Mesodermal cell (in vitro differentiated cells): ENCODE data around the gene P2RX2.

Experiments used
- H3K27ac ChIP-seq: 2 replicates; pipeline ENCODE4 v1.7.0; 2013; ENCODE audit warnings: mild to moderate bottlenecking, low read depth, low read length, moderate library complexity; ENCODE audit not compliant: severe bottlenecking
- H3K36me3 ChIP-seq: 2 replicates; pipeline ENCODE4 v1.7.1; 2013; ENCODE audit warnings: mild to moderate bottlenecking, low read length, moderate library complexity; ENCODE audit not compliant: control insufficient read depth, insufficient read depth
- H3K4me1 ChIP-seq: one replicate; pipeline ENCODE4 v1.7.1; 2013; ENCODE audit warnings: mild to moderate bottlenecking, low read length; ENCODE audit not compliant: insufficient read depth, control insufficient read depth, poor library complexity, severe bottlenecking
- H3K4me3 ChIP-seq: 2 replicates; pipeline ENCODE4 v1.7.0; 2013; ENCODE audit warnings: low read length, control low read depth, mild to moderate bottlenecking; ENCODE audit not compliant: insufficient read depth, poor library complexity, severe bottlenecking; ENCODE audit errors: extremely low read depth
- H3K9me3 ChIP-seq: 2 replicates; pipeline ENCODE4 v1.7.1; 2013; ENCODE audit warnings: mild to moderate bottlenecking, low read length, moderate library complexity; ENCODE audit not compliant: control insufficient read depth
- WGBS, 2 experiments: methylation state at CpG; one replicate each; pipeline ENCODE4 v1.1.5; 2013; ENCODE audit warnings: missing lambda C conversion rate in 2 of 2; ENCODE audit not compliant: insufficient coverage in 2 of 2; 5-methylcytosine and 5-hydroxymethylcytosine counted together

Gene P2RX2

DNA sequence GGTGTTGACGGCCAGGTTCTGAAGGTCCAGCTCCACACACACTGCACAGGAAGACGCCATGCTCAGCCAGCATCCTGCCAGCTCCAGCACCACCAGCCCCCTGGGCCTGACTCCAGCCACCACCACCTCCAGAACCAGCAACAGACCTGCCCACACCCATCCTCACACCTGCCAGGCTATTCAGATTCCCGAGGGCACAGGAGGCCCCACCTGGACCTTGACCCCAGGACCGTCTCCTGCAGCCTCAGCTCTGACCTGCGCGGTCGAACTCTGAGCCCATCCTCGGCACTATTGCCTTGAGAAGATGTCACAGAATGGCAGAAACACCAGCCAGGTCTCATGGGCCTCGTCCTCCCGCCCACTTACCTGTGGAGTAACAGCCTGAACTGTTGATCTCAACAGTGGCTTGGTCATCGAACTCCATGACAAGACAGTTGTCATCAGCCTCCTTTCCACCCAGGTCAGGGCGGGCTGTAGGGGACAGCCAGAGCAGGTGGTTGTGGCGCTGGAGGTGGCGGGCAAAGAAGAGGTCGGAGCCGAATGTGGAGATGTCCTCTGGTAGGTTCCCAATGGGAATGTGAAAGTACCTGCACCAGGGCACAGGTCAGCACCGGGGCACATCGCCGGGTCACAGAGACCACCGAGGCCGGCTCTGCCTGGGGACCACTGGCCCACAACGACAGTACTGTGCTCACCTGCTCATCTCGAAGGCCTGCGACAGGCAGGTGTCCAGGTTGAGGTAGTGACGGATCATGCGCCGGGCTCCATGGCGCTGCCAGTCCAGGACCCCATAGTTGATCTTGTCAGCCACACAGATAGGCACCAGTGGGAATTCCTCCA lies 23.5 kb downstream of the P2RX2 start:
- 95% methylated on average over 27 to 28 of the region's 28 CpGs for WGBS, 2 experiments
- no peak overlapping the region for H3K4me3 ChIP-seq
- H3K9me3 ChIP-seq: no peaks in the 10 kb centered on the region
- H3K36me3 ChIP-seq: peaks cover 78% of the 10 kb centered on the region
- no peak overlapping the region for H3K27ac ChIP-seq
- no peaks in the 10 kb centered on the region for H3K4me1 ChIP-seq

DNA sequence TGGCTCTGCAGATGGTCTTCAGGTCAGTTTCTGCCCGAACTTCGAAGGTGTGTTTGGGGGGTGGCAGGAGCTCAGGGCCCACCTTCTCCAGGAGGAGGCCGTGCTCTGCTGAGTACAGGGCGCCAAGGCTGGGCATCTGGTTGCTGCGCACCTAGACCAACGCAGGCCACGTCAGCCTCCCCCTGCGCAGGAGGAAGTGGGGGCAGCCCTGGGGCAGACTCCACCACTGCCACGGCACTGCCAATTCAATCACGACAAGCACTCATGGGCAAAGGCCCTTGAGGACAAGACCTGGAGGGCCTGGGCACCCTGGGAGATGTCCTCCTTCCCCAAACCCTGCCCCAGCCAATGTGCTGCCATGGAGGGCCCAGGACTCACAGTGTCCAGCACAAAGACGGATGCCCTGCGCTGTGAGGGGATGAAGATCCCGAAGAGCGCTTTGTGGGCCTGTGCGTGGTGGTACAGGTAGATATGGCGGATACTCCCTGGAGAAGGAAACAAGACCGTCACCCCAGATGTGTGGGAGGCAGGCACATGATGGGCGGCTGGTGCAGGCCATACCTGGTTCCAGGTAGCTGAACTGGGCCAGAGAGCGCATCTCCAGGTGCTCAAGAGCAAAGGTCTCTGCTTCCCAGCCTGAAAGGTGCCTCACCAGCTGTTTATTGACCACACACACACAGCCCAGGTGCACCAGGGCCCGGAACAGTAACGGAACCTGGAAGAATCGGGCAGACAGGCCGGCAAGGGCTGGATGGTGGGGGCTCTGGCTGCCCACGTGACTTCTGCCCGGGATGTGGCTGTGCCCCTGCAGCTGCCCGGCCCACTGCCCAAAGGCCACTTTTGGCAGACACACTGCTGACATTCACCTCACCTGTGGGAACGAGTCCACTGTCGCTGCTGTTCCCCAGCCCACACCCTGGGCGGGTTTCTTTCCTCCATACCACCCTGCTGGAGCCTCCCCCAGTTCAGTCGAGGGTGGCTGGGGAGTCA lies 24.6 kb downstream of the P2RX2 start:
- H3K36me3 ChIP-seq: peaks cover 79% of the 10 kb centered on the region
- no peak overlapping the region for H3K27ac ChIP-seq
- no peak overlapping the region for H3K4me3 ChIP-seq
- WGBS, 2 experiments: 95 to 97% methylated on average over 22 to 30 of the region's 30 CpGs
- H3K9me3 ChIP-seq: no peaks in the 10 kb centered on the region
- no peaks in the 10 kb centered on the region for H3K4me1 ChIP-seq

DNA sequence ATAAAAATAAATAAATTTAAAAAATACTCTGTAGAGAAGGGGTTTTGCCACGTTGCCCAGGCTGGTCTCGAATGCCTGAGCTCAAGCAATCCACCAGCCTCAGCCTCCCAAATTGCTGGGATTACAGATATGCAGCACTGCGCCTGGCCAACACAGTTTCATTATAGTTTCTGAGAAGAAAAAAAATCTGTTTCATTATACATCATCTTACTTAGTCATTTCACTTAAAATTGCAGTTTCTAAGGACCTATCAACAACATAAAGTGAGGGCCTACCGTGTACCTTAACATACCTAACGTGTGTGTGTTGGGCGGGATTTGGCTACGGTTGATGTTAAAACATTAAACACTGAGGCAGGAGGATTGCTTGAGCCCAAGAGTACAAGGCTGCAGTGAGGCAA lies 28.3 kb downstream of the P2RX2 start:
- peaks cover 88% of the 10 kb centered on the region for H3K36me3 ChIP-seq
- WGBS, 2 experiments: 98 to 100% methylated on average over 1 to 6 of the region's 7 CpGs

DNA sequence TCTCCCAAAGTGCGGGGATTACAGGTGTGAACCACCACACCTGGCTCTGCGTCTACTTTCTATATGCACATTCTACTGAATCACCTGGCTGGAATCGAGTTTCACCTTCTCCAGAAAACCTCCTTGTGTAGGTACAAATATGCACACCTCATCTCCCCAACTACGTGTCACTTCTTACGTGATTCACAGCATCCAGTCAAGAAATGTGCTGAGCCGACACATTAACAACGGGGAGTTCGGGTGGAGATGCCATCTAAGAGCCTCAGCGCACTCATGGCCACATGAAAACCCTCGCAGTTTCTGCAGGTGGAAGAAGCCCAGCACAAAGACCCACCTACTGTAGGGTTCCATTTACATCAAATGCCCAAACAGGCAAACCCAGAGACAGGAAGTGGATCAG lies 29.3 kb downstream of the P2RX2 start:
- H3K4me3 ChIP-seq: no peak overlapping the region

More for the DNA sequence above, 28.3 kb downstream of the P2RX2 start:
- Histone ChIP-seq H3K9me3 (no peaks in the 10 kb centered on the region), H3K4me1 (no peaks in the 10 kb centered on the region), H3K4me3 (no peak overlapping the region), H3K27ac (no peak overlapping the region)

DNA sequence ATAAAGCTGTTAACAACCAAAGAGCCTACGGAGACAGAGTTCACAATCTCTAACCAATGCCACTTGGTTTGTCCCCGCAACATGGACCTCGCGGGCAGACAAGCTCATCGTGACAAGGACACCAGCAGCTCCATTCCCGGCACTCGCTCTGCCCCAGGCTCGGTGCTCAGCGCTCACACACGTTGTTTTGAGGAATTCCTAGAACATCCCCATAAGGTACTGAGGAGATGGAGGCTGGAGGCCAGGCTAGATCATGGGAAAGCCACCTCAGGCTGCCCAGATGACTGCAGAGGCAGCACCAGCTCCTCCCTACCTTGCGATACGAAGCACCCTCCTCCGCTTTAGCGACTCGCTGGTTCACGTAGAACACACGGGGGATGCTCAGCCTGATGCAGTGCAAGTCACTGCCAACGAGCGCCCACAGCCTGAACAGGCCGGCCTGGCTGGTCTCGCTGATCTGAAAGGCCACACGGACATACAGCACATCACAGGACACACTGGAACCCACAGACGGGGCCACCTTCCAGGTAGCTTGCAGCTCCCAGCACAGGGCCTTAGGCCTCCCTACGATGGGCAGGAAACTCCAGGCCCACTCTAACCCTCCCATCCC lies 30.1 kb downstream of the P2RX2 start:
- no peaks in the 10 kb centered on the region for H3K9me3 ChIP-seq
- WGBS, 2 experiments: 93 to 97% methylated on average over 19 to 23 of the region's 24 CpGs

More for the DNA sequence above, 29.3 kb downstream of the P2RX2 start:
- Histone ChIP-seq H3K4me1 (no peaks in the 10 kb centered on the region), H3K36me3 (peaks cover 88% of the 10 kb centered on the region), H3K27ac (no peak overlapping the region), H3K9me3 (no peaks in the 10 kb centered on the region)
- 94 to 100% methylated on average over 9 to 10 of the region's 10 CpGs for WGBS, 2 experiments

DNA sequence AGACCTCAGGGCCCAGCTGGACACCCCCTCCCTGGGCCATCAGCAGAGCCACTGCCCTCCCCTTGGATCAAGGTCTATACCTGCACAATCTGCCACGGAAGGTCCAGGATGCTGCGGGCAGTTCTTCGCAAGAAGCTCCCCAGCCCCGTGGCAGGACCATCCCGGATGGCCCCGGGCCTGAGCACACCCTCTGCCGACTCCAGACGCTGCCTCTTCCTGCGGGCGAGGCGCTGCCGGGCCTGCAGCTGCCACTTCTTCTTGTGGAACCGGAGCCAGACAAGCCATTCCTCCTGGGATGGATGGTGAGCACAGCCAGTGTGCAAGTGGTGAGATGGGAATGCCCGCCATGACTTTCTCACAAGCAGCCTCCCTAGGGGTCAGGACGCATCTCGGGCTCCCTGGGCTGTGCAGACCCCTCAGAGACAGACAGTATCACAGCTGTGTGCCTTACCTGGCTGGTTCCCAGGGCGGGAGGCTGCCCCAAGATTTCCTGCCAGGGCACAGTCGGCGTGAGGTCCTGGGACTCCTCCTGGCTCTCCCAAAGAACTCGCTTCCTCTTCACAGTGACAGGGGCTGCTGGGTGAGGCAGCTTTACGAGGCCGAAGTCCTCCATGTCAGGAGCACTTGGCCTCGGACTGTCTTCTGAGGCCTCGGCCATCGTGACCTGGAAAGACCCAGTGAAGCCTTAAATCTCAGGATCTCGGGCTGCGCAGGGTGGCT lies 30.8 kb downstream of the P2RX2 start:
- Histone ChIP-seq H3K36me3 (peaks cover 86% of the 10 kb centered on the region), H3K4me3 (no peak overlapping the region), H3K4me1 (no peaks in the 10 kb centered on the region), H3K9me3 (no peaks in the 10 kb centered on the region), H3K27ac (no peak overlapping the region)
- 96% methylated on average over 27 of the region's 27 CpGs for WGBS, 2 experiments

More for the DNA sequence above, 30.1 kb downstream of the P2RX2 start:
- H3K36me3 ChIP-seq: peaks cover 86% of the 10 kb centered on the region
- H3K27ac ChIP-seq: no peak overlapping the region
- no peaks in the 10 kb centered on the region for H3K4me1 ChIP-seq
- no peak overlapping the region for H3K4me3 ChIP-seq

DNA sequence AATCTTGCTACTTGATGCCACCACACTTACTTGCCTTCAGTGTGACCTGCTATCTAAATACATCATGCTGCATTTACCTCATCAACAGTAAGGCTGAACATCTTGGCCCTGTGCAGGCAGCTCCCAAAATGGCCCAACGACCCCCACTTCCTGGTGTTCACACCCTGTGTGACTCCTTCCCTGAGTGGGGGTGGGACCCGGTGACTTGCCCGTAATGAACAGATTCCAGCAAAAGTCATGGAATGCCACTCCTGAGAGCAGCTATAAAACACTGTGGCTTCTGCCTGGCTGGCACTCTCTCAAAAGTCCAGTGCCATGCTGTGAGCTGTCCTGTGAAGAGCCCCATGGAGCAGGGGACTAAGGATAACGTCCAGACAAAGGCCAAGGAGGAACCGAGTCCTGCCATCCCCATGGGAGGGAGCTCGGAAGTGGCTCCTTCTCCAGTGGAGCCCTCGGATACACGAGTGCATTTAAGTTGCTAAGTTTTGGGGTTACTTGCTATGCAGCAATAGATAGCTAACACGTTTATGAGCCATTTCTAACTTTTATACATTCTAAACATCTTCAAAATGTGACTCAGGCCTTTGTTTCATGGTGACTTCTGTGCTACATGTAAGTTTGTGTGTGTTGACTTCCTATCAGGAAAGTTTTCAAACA lies 33.0 kb downstream of the P2RX2 start:
- Histone ChIP-seq H3K9me3 (no peaks in the 10 kb centered on the region), H3K4me3 (no peak overlapping the region), H3K27ac (no peak overlapping the region), H3K36me3 (peaks cover 89% of the 10 kb centered on the region), H3K4me1 (no peaks in the 10 kb centered on the region)
- WGBS, 2 experiments: 81 to 88% methylated on average over 6 to 8 of the region's 9 CpGs

DNA sequence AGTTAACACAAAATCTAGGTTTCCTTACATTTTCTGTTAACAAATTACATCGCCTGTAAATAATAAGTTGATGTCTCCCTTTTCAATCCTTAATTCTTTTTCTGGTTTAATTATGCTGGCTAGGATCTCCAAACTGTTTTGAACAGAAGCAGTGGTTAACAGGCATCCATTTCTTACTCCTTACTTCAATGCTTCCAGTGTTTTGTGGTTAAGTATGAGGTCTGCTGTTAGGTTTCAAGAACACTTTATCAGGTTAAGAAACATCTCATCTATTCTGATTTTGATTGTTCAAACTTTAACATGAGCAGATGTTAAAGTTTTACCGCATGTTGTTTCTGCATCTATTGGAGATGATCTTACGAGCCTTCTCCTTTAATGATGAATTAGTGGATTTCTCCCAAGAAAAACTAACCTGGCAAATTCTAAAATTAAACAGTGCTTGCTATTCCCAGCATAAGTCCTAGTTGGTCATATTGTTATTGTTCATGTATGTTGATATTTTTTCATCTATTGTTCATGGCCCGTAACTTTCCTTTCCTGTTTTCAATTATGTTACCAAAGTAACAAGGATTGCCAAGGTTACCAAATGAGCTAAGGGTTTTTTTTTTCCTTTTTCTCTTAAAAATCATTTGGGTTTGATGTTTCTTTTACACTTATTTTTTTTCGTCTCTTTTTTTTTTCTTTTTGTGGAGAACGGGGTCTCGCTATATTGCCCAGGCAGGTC lies 35.2 kb downstream of the P2RX2 start:
- H3K36me3 ChIP-seq: peaks cover 90% of the 10 kb centered on the region
- H3K4me1 ChIP-seq: no peaks in the 10 kb centered on the region
- no peaks in the 10 kb centered on the region for H3K9me3 ChIP-seq
- H3K4me3 ChIP-seq: no peak overlapping the region
- WGBS, 2 experiments: 100% methylated on average over 1 of the region's 7 CpGs
- no peak overlapping the region for H3K27ac ChIP-seq

DNA sequence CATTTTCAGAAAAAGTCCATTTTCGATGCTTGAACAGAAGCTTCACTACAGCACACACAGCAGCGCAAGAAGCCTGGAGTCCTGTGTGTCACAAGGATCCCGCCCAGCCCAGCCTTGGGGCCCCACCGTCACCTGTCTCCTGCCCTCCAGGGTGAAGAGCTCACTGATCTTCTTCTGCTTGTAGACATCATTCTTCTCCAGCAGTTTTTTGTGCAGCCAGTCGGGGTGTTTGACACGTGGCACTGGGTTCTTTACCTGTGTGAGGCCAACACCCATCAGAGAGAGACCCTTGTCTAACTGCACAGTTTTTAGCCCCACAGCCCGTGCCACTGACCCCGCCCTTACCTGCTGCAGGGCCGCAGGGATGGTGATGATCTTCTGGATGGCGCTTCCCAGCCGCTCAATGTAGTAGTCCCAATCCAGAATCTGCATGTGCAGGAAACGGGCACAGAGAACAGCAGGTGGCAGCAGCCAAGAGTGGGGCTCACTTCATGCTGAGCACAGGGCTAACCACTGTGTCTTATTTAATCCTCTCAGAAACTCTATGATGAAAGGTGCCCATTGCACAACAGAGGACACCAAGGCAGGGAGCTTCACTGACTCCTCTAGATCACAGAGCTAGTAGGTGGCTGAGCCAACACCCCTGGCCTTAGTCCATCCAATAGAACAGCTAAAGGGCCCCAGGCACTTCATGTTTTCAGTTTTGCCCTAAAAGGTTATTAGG lies 38.6 kb downstream of the P2RX2 start:
- 96 to 98% methylated on average over 12 of the region's 12 CpGs for WGBS, 2 experiments
- no peak overlapping the region for H3K27ac ChIP-seq
- peaks cover 96% of the 10 kb centered on the region for H3K36me3 ChIP-seq
- no peaks in the 10 kb centered on the region for H3K4me1 ChIP-seq
- no peak overlapping the region for H3K4me3 ChIP-seq
- H3K9me3 ChIP-seq: no peaks in the 10 kb centered on the region
